RWPE2 (cell line): ENCODE results near the gene TRPC1.

Experiments
- ATAC-seq: fragments of 200-7000 bp; cut with Tn5 transposase; 3 replicates; pipeline ENCODE4 v1.9.1; 2021; ENCODE audit warnings: low read depth
- DNase-seq: peaks from one replicate; pipeline ENCODE4 v3.0.0-alpha.2; 2020; ENCODE audit warnings: low spot score
- H3K27ac ChIP-seq: fragments of 450-650 bp; 2 replicates; pipeline ENCODE4 v1.5.1; 2017; ENCODE audit warnings: mild to moderate bottlenecking; ENCODE audit not compliant: poor library complexity, severe bottlenecking
- H3K27me3 ChIP-seq: fragments of 250-450 bp; sonication (Bioruptor Pico); 2 replicates; pipeline ENCODE4 v1.5.1; 2021; ENCODE audit warnings: mild to moderate bottlenecking, moderate library complexity; ENCODE audit not compliant: insufficient read depth, poor library complexity, severe bottlenecking
- H3K36me3 ChIP-seq: fragments of 250-450 bp; sonication (Bioruptor Pico); 2 replicates; pipeline ENCODE4 v1.5.1; 2020; ENCODE audit warnings: low read depth, mild to moderate bottlenecking, moderate library complexity
- H3K4me1 ChIP-seq: fragments of 250-450 bp; sonication (Bioruptor Pico); 2 replicates; pipeline ENCODE4 v1.5.1; 2021; ENCODE audit warnings: mild to moderate bottlenecking, moderate library complexity; ENCODE audit not compliant: insufficient read depth, poor library complexity, severe bottlenecking
- H3K4me3 ChIP-seq: fragments of 250-450 bp; sonication (Bioruptor Pico); 2 replicates; pipeline ENCODE4 v1.5.1; 2021; ENCODE audit warnings: mild to moderate bottlenecking, moderate library complexity; ENCODE audit not compliant: severe bottlenecking
- H3K9me3 ChIP-seq: fragments of 250-450 bp; sonication (Bioruptor Pico); 2 replicates; pipeline ENCODE4 v1.5.1; 2021; ENCODE audit warnings: mild to moderate bottlenecking, moderate library complexity; ENCODE audit not compliant: severe bottlenecking
- CTCF ChIP-seq: fragments of 450-650 bp; IDR thresholded peaks from one replicate; pipeline ENCODE4 v1.5.1; 2017; ENCODE audit warnings: mild to moderate bottlenecking, moderate library complexity; ENCODE audit not compliant: poor library complexity, severe bottlenecking

The TRPC1 gene

GRCh38 chr3:142777927-142778326 lies 54.1 kb downstream of the TRPC1 start:
- Histone ChIP-seq H3K36me3 (no peaks in the 10 kb centered on the region), H3K4me1 (peaks cover 4% of the 10 kb centered on the region), H3K9me3 (no peaks in the 10 kb centered on the region), H3K4me3 (no peak overlapping the region), H3K27me3 (no peaks in the 10 kb centered on the region), H3K27ac (no peak overlapping the region)
- no peak for TF ChIP-seq CTCF
- no peak for DNase-seq
- no peak for ATAC-seq

- no peak overlapping the region for H3K4me3 ChIP-seq
- ATAC-seq (no peak), DNase-seq (no peak)
- no peaks in the 10 kb centered on the region for H3K27me3 ChIP-seq
- no peak for TF ChIP-seq CTCF
- no peak overlapping the region for H3K27ac ChIP-seq
- no peaks in the 10 kb centered on the region for H3K36me3 ChIP-seq
- H3K4me1 ChIP-seq = peaks cover 4% of the 10 kb centered on the region
- no peaks in the 10 kb centered on the region for H3K9me3 ChIP-seq
Observed at GRCh38 chr3:142778541-142778940, 54.7 kb downstream of the TRPC1 start.

- no peak overlapping the region for H3K4me3 ChIP-seq
- no peak overlapping the region for H3K27ac ChIP-seq
- H3K4me1 ChIP-seq = peaks cover 4% of the 10 kb centered on the region
- H3K36me3 ChIP-seq = no peaks in the 10 kb centered on the region; the same call in 1 of the 2 replicates
- H3K9me3 ChIP-seq = no peaks in the 10 kb centered on the region
- no peak for TF ChIP-seq CTCF
- DNase-seq = no peak
- no peaks in the 10 kb centered on the region for H3K27me3 ChIP-seq
- ATAC-seq = no peak
Observed at GRCh38 chr3:142779591-142779990, 55.8 kb downstream of the TRPC1 start.

- H3K9me3 ChIP-seq = no peaks in the 10 kb centered on the region
- H3K4me1 ChIP-seq = peaks cover 4% of the 10 kb centered on the region
- H3K36me3 ChIP-seq = peaks cover 3% of the 10 kb centered on the region
- H3K27me3 ChIP-seq = no peaks in the 10 kb centered on the region
- no peak overlapping the region for H3K27ac ChIP-seq
- no peak for TF ChIP-seq CTCF
- no peak overlapping the region for H3K4me3 ChIP-seq
- ATAC-seq = no peak
- no peak for DNase-seq
Observed at GRCh38 chr3:142782616-142783015, 58.8 kb downstream of the TRPC1 start.

- Histone ChIP-seq H3K4me3 (no peak overlapping the region), H3K36me3 (peaks cover 3% of the 10 kb centered on the region), H3K27me3 (no peaks in the 10 kb centered on the region), H3K9me3 (no peaks in the 10 kb centered on the region), H3K27ac (no peak overlapping the region), H3K4me1 (peaks cover 4% of the 10 kb centered on the region)
- DNase-seq (no peak), ATAC-seq (no peak)
- no peak for TF ChIP-seq CTCF
Observed at GRCh38 chr3:142784228-142784627, 60.4 kb downstream of the TRPC1 start.
